Neutrophil (primary cell): ENCODE measurements around the gene ILF2.
A peak's percentile ranks its signal among the peaks of the same experiment; 100 is the strongest.
"Not testable (repeated sequence)": the region's sequence is repeated elsewhere in the genome, so short reads cannot be mapped to it uniquely, and the experiment has no call there.

ENCODE experiments used
- H3K27ac ChIP-seq: fragments of 200-600 bp; sonication (generic); 2 replicates; pipeline ENCODE4 v1.5.1; 2016; ENCODE audit warnings: mild to moderate bottlenecking, moderate library complexity
- H3K27me3 ChIP-seq: fragments of 200-600 bp; sonication (generic); 2 replicates; pipeline ENCODE4 v1.6.0; 2016; ENCODE audit warnings: mild to moderate bottlenecking
- H3K36me3 ChIP-seq: fragments of 200-600 bp; sonication (generic); 2 replicates; pipeline ENCODE4 v1.5.1; 2017
- H3K4me1 ChIP-seq, 2 experiments: fragments of 200-600 bp in 1 of 2; sonication (generic) in 1 of 2; 1 replicate in 1 of 2; 2 replicates in 1 of 2; pipeline versions ENCODE4 v1.5.1 to v1.6.1; 2013 to 2016; ENCODE audit warnings: low read depth in 1 of 2, low read length in 1 of 2, mild to moderate bottlenecking in 1 of 2, moderate library complexity in 1 of 2; ENCODE audit not compliant: control insufficient read depth in 1 of 2, insufficient read depth in 1 of 2
- H3K4me3 ChIP-seq, 2 experiments: fragments of 200-600 bp in 1 of 2; sonication (generic) in 1 of 2; 1 replicate in 1 of 2; 2 replicates in 1 of 2; pipeline ENCODE4 v1.5.1; 2013 to 2016; ENCODE audit warnings: low read depth in 1 of 2, low read length in 1 of 2, mild to moderate bottlenecking in 1 of 2, moderate library complexity in 1 of 2
- H3K9me3 ChIP-seq: fragments of 200-600 bp; sonication (generic); 2 replicates; pipeline ENCODE4 v1.5.1; 2016
- TF ChIP-seq, protein P1 (sequence below): fragments of 200-600 bp; sonication (generic); IDR thresholded peaks from 2 replicates; pipeline ENCODE4 v1.5.1; 2016; ENCODE audit warnings: antibody characterized with exemption

The ILF2 gene

DNA sequence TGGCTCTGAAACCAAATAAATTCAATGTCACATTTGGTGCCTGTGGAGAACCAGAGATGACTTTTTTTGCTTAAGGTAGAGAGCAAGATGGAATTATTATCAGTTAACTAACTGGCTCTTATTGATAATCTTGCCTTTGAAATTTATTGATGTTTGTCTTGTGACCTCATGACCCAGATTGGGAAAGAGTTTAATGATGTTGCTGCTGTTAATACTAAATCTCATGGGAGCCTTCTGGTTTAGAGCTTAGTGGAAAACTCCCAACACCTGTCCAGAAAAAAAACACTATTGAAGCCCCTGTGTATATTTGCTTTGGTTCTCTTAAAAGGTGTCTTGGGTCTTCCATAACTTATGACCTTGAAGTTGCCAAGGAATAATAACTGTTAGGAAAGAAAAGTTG, 27.0 kb downstream of the ILF2 start:
- TF ChIP-seq, protein P1, sequence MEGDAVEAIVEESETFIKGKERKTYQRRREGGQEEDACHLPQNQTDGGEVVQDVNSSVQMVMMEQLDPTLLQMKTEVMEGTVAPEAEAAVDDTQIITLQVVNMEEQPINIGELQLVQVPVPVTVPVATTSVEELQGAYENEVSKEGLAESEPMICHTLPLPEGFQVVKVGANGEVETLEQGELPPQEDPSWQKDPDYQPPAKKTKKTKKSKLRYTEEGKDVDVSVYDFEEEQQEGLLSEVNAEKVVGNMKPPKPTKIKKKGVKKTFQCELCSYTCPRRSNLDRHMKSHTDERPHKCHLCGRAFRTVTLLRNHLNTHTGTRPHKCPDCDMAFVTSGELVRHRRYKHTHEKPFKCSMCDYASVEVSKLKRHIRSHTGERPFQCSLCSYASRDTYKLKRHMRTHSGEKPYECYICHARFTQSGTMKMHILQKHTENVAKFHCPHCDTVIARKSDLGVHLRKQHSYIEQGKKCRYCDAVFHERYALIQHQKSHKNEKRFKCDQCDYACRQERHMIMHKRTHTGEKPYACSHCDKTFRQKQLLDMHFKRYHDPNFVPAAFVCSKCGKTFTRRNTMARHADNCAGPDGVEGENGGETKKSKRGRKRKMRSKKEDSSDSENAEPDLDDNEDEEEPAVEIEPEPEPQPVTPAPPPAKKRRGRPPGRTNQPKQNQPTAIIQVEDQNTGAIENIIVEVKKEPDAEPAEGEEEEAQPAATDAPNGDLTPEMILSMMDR, result no peak
- no peak overlapping the region for H3K4me3 ChIP-seq
- H3K27me3 ChIP-seq, result no peaks in the 10 kb centered on the region
- H3K36me3 ChIP-seq, result peaks cover 73% of the 10 kb centered on the region
- H3K27ac ChIP-seq, result peak overlapping the region; percentile 2
- peaks cover 13 to 18% of the 10 kb centered on the region in 2 experiments for H3K4me1 ChIP-seq
- no peaks in the 10 kb centered on the region for H3K9me3 ChIP-seq

DNA sequence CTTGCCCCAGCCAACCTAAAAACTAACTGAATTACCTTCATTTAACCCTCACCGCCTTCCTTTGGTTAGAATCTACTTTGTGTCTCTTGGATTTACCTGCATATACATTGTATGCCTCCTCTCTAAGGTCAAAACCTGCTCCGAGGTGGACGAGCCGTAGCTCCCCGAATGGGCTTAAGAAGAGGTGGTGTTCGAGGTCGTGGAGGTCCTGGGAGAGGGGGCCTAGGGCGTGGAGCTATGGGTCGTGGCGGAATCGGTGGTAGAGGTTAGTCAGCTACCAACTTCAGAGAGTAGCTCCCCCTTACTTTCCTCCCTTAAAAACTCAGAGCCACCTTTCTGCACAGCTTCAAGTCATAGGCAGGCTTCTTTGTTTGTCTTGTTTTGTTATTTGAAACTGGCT, 27.7 kb downstream of the ILF2 start:
- no peak overlapping the region for H3K4me3 ChIP-seq
- H3K4me1 ChIP-seq, result peaks cover 13 to 18% of the 10 kb centered on the region in 2 experiments
- H3K36me3 ChIP-seq, result peaks cover 80% of the 10 kb centered on the region
- no peaks in the 10 kb centered on the region for H3K27me3 ChIP-seq
- no peaks in the 10 kb centered on the region for H3K9me3 ChIP-seq
- peak overlapping the region; percentile 2 for H3K27ac ChIP-seq
- TF ChIP-seq, protein P1, result no peak

DNA sequence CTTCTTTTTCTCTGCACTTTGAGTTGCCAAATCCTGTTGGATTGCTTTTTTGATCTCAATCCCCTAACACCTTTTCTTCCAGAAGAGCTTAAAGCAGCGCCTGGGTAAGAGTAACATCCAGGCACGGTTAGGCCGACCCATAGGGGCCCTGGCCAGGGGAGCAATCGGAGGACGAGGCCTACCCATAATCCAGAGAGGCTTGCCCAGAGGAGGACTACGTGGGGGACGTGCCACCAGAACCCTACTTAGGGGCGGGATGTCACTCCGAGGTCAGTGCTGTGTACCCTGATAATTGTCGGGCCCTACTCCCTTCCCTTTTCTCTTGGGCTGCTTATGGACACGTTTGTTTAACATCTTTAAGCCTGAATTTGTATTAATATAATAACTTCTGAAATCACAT, 28.6 kb downstream of the ILF2 start:
- no peak overlapping the region for H3K27ac ChIP-seq
- TF ChIP-seq, protein P1, result no peak
- H3K4me3 ChIP-seq, result no peak overlapping the region
- no peaks in the 10 kb centered on the region for H3K9me3 ChIP-seq
- H3K27me3 ChIP-seq, result no peaks in the 10 kb centered on the region
- H3K36me3 ChIP-seq, result peaks cover 89% of the 10 kb centered on the region
- peaks cover 9 to 14% of the 10 kb centered on the region in 2 experiments for H3K4me1 ChIP-seq

DNA sequence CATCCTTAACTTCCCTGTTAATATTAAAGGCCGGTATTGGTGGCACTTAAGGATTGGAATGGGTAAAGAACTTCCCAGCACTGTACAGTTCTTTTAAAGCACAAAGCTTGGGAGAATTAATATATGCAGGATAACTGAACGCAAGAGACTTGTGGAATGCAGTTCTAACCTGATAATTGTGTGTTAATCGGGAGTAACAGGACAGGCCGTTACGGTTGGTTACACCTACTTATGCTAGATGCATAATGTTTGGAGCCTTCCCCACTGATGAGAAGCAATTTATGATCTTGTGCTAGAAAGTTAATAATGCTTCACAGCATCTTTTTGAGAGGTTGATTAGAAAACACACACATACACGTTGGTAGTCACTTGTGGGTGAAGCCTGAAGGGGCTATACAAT, 29.9 kb downstream of the ILF2 start:
- H3K9me3 ChIP-seq, result no peaks in the 10 kb centered on the region
- peaks cover 0 to 1% of the 10 kb centered on the region in 2 experiments for H3K4me1 ChIP-seq
- TF ChIP-seq, protein P1, result no peak
- no peaks in the 10 kb centered on the region for H3K27me3 ChIP-seq
- peaks cover 98% of the 10 kb centered on the region for H3K36me3 ChIP-seq
- no peak overlapping the region for H3K27ac ChIP-seq
- H3K4me3 ChIP-seq, result no peak overlapping the region

GRCh38 chr1:153640213-153640612, 30.6 kb downstream of the ILF2 start:
- H3K27ac ChIP-seq, result not testable (repeated sequence)

DNA sequence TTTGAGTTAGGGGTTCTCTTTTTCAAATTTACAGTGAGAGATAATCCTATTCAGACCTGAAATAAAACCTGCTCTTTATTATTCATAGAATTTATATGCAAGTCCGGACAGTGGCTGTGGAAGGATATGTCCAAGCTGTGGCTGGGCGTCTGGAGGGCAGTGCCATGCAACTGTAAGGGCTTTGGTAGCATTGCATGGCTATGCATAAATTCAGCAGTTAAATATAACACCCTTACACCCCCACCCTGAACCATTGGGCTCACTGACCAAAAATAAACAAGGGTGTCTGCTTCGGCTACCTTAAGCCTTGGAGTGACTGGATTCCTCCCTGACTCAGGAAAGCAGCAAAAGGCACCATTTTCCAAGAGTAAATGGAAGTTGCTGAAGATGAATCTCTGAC, 31.5 kb downstream of the ILF2 start:
- no peak overlapping the region for H3K27ac ChIP-seq
- peaks cover 82% of the 10 kb centered on the region for H3K36me3 ChIP-seq
- peaks cover 9% of the 10 kb centered on the region in 2 experiments for H3K4me1 ChIP-seq
- H3K4me3 ChIP-seq, result no peak overlapping the region
- H3K27me3 ChIP-seq, result no peaks in the 10 kb centered on the region
- TF ChIP-seq, protein P1, result no peak
- no peaks in the 10 kb centered on the region for H3K9me3 ChIP-seq

More at GRCh38 chr1:153640213-153640612, 30.6 kb downstream of the ILF2 start:
- H3K4me3 ChIP-seq, H3K9me3 ChIP-seq, H3K4me1 ChIP-seq, H3K27me3 ChIP-seq: not testable (repeated sequence)
- peaks cover 92% of the 10 kb centered on the region for H3K36me3 ChIP-seq
